NOMO-1 treated with dmso at 0.1 percent for 144 hours (cell line): ENCODE data around the gene TSR3.

Source experiments
- DNase-seq: peaks from one replicate; lab custom pipeline; 2025; ENCODE audit not compliant: unreplicated experiment; lab: John Stamatoyannopoulos, UW

TSR3 gene

DNA sequence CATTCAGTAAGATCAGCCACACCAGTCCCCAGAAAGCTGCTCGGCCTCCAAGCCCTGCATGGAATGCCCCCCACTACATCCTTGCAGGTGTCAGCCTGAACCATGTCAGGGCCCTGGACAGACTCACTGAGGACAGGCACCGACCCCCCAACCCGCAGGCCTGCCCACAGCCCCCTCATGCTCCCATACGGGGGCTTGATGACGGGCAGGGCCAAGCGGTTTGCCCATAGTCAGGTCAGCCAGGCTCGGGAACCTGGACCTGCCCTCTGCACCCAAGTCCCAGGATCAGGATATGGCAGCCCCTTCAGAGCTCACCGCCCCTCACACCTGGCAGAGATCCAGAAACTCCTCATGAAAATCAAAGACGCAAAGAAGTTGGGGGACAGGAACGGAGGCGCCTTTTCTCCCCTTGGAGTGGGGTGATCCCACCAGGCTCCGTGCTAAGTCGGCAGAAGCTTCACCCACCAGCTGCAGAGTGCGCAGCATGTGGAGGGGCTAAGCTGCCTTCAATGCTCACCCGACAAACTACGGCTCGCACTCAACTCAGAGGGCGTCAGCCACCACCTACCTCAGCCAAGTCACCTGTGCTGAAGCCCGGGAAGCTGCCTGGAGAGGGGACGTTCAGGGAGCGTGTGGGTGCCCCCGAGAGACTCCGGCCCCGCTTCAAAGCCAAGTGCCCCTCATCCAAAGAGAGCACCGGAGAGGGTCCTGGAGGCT, 26.6 kb upstream of the TSR3 start:
- DNase-seq = no peak

DNA sequence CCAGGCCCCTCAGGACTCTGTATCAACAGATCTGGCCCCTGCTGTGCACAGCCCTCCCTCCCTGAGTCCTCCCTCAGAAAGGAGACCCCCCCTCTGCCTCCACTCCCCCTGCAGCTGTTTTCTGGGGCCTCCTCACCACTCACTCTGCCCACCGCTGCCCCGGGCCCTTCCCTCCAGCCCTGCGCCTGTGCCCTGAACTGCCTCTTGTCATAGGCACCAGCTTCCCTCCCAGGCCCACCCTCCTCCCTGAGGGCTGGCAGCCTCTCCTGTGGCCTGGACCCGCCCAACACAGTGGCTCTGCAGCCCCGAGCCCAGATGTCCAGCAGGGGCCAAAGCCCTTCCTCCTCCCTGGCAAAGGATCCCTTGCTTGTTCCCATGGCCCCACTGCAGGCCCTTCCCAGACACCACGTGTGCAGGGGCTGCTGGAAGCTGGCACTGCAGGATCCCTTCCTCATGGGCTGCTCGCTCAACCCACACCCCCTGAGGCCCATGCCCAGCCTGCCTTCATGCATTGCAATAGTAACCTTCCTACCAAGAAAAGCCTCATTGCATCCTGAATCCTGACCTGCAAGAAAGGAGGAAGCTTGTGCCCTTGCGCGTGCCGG, 25.8 kb upstream of the TSR3 start:
- DNase-seq = no peak

DNA sequence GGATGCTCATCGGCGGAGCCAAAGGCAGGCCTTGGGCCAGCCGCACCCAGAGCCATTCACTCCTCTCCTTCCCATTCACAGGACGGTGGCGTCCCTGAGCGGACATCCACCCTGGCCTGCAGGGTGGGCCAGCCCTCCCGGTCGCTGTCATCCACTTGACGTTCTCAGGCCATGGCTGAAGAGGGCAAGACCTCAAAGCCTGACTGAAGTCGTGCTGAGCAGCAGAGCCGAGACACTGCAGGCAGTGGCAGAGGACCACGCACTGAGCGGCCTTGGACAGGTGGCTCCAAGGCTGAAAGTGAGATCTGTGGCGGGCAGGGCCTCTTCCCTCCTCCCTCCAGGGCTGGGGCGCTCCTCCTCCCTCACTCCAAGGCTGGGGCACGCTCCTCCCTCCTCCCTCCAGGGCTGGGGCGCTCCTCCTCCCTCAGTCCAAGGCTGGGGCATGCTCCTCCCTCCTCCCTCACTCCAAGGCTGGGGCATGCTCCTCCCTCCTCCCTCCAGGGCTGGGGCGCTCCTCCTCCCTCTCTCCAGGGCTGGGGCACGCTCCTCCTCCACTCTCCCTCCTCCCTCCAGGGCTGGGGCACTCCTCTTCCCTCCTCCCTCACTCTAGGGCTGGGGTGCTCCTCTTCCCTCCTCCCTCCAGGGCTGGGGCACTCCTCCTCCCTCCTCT, 24.2 kb upstream of the TSR3 start:
- DNase-seq = no peak

DNA sequence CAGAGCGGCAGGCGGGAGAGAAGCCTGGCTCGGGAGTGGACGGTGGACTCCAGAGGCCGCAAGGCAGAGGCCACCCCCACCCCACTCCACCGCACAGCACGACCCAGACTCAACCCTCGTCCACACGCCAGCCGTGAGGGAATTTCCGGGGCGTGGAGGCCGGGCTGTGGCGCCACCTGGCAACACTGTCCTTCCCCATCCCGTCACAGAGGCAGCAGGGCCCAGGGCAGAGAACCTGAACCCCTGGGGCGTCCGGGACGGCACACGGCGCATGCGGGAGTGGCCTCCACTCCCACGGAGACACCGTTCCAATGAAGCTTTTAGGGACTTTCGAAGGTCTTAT, 23.6 kb upstream of the TSR3 start:
- no peak for DNase-seq

DNA sequence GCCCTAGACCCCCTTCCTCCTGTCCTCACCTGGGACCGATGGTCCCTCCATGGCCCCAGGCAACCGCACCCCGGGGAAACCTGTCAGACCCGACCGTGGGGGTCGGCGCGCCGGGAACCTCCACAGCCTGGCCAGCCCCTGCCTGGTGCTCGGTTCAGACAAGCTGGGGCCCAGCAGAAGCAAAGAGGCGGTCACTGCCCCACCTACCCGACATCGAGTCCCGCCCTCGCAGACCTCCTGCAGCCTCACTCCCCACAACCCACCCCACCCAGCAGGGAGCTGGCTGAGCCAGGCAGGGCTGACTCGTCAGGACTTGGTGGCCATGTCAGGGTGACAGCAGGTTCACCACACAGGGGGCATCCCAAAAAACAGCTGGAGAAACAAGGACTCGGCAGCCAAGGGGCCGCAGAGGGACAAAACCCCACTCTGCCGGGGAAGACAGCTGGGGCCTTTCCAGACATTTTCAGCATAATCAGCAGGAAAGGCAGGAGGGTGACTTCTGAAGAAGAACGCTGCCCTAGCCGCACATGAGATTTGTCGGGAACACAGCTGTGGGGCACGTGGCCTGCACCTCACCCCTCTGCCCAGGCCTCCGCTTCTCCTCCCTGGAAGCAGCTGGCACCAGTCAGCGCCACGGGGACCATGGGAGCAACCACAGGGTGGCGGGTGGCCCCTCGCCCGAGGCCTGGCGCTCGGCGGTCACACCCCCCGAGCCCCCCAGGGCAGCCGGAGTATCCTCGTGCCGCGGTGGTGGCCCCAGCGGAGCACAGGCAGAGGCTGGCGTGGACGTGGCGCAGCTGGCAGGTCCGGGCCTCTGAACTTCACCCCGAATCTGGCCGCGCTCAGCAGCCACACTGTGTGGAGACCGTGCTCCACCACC, 23.0 kb upstream of the TSR3 start:
- DNase-seq = no peak

DNA sequence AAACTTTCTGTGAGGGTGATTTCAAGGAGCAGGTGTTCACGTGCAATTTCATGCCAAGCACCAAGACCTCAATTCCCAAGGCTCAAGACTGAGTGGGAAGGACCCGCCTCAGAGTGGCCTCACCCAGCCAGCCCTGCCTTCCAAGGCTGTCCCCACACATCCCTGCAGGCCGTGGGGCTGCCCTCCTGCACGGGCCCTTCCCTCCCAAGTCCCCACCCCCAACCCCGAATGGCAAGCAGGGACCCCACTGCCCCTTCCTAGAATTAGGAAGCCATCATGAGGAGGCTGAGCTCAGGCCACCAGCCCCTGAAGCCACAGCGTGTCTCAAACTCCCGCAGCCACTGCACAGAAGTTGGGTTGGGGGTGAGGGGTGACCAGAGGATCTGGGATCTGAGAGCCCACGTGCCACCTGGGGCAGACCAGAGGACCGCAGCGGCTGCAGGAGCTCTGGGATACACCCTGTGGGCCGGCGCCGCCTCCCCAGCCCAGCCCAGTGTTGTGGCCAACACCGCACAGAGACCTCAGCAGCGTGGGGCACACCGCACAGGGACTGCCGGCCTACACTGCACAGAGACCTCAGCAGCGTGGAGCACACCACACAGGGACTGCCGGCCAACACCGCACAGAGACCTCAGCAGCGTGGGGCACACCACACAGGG, 20.7 kb upstream of the TSR3 start:
- no peak for DNase-seq

DNA sequence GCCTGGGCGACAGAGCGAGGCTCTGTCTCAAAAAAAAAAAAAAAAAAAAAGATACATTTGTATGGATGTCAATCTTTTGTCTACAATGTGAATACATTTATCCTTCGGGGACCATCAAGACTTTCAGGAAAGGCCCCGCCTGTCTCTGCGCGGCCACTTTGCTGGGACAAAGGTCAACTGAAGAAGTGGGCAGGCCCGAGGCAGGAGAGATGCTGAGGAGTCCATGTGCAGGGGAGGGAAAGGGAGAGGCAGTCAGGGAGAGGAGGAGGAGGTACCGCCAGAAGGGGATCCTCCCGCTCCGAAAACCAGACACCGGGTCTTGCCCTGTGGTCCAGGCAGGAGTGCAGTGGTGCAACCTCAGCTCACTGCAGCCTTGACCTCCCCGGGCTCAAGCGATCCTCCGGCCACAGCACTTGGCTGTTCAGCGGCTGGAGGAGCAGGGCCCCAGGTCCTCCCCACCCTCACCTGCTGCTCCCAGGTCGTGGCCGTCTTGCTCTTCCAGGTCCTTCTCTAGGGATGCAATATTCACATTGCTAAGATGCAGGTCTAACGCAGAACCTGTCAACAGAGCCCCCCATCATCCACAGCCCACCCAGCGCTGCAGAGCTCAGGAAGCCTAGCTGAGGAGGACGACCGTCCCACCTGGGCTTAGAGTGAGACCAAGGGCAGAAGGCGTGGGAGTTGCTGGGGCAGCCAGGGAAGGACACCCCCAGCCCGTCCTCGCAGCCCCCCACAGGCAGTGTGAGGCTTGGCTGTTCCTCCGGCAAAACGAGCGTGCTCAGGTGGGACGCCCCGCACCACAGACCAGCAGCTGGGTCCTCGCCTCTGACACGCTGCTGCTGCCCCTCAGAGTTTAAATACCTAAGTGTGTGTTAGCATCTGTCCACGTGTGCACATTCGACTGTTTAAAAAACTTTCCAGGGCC, 19.6 kb upstream of the TSR3 start:
- DNase-seq = no peak

DNA sequence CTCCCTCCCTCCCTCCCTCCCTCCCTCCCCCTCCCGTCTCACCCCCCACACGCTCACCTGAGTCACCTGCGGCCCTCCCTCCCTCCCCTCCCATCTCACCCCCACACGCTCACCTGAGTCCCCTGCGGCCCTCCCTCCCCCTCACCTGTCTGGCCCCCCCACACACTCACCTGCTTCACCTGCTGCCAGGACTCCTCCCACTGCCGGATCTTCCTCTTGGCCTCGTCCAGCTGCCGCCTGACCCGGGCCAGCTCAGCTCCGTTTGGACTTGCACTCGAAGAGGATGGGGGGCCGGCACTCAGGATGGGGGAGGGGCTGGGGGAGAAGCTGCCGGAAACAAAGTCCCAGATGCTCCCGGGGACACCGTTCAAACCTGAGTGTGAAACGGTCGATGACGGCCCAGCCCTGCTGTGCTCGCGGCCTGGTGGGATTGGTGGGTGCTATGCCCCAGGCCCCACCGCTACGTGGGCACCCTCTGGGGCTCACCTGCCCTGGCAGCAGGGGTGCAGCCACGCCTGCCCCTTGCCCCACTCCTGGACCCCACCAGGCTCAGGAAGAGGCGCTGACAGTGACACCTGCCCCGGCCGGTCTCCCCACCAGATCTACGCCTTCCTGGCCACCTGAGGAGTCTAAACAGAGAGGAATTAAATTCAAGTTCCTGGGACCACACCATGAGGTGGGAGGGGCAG, 16.0 kb upstream of the TSR3 start:
- DNase-seq = no peak

DNA sequence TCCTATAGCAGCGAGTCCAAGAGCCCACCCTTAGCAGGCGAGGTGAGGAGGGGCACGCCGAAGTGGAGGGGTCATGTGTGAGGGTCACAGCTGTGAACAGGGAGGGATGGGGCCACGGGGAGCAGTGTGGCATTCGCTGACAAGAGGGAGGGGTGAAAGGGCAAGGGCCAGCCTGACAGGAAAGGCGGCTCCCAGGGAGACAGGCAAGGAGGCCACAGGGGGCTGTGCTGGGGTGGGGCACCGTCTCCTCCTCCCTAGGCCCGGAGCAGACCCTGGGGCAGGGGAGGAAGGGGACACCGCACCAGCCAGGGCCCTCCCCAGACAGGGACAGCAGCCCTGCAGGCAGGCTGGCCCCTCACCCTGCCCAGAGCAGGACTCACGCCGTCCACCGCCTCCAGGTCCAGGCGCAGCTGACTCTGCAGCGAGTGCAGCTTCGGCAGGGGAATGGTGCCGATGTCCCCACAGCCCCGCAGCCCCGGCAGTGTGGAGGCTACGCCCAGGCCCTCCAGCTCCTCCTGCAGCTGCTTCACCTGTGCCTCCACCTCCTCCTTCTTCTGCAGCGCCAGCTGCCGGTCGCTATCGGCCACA, 15.1 kb upstream of the TSR3 start:
- DNase-seq = no peak

DNA sequence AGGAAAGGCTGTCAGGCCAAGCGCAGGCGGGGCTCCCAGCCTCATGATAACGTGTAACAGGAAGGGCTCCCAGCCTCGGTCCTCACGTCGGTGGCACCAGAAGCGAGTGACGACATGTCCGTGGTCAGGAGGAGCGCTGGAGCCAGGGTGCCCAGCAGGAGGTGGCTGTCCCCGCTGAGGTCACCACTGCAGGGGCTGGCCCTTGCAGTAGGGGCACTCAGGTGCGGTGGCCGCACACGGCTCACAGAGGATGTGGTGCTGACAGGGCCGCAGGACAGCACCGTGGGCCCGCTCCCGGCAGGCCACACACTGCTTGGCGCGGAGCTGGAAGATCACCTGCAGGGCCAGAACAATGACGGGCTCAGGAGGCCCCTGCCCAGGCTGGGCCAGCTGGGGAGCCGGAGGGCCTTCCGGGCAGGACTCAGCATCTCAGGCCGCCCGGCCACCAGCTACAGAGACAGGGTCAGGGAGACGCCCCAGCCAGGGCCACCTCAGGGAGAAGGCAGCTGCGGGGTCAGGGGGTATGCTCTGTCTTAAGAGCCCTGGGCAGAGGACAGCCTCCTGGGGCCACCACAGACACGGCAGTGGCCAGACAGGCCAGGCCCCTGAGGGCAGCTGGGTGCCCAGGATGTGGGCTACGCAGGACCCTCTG, 14.5 kb upstream of the TSR3 start:
- DNase-seq = no peak

DNA sequence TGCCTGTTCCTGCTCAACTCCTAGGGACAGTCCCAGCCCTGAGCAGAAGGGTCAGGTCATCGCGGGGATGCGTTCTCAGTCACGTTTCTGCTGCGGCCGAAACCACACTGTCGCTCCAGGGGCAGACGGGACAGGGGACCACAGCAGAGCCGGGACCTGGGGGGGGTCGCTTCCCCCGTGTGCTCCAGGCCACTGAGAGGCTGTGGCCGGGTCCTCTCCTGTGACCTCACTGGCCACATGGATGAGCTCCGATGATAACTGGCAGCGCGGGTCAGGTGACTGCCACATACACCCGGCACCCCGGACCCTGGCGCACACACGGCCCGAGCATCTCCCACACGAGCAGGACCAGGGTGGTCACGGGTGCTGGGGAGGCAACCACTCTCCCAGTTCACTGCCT, 12.8 kb upstream of the TSR3 start:
- no peak for DNase-seq

DNA sequence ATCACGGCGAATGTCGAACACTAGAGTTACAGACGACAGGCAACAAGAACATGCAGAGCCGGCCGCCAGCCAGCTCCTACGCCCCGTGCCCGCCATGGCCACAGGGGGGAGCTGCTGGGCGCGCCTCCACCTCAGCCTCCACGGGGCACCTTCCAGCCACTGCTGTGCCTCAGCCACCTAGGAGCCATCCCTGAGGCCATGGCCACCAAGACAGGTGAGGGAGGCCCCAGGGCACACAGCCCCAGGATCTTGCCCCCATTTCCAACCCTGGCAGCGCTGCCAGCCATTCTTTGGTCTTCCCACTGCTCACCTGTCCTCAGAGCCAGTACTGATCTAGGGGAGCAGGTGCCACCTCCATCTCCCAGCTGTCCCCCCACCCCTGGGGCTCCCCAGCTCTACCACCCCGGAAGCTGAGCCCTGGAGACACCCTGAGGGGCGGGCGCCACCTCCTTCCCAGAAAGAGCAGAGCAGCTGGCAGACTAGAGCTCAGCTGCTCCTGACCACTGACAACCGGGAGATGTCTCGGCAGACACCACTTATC, 11.9 kb upstream of the TSR3 start:
- DNase-seq = peak; percentile 22

DNA sequence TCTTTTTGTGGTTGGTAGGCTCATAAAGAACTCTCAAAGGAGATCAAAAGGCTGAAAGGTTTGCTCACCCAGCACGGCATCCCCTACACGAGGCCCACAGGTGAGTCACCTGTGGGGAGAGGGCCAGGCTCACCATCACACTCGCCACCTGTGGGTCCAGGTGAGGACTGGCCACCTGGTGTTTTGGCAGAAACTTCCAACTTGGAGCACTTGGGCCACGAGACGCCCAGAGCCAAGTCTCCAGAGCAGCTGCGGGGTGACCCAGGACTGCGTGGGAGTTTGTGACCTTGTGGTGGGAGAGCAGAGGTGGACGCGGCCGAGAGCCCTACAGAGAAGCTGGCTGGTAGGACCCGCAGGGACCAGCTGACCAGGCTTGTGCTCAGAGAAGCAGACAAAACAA, 11.1 kb upstream of the TSR3 start:
- DNase-seq = no peak

DNA sequence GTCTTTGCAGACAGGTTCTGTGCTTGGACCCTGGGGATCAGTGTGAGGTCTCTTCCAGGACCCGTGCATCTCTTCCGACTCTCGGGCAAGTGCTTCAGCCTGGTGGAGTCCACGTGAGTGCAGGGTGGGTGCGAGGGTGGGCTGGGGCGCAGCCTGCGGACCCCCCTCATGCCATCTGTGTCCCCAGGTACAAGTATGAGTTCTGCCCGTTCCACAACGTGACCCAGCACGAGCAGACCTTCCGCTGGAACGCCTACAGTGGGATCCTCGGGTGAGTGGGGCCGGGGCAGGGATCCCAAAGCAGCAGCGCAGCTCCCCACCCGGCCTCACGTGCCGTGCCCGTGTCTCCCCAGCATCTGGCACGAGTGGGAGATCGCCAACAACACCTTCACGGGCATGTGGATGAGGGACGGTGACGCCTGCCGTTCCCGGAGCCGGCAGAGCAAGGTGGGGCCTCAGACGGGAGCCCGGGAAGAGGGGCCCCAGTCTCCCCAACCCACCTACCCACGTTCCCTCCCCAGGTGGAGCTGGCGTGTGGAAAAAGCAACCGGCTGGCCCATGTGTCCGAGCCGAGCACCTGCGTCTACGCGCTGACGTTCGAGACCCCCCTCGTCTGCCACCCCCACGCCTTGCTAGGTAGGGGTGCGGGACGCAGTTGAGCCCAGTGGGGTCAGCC, 10.1 kb upstream of the TSR3 start:
- no peak for DNase-seq

DNA sequence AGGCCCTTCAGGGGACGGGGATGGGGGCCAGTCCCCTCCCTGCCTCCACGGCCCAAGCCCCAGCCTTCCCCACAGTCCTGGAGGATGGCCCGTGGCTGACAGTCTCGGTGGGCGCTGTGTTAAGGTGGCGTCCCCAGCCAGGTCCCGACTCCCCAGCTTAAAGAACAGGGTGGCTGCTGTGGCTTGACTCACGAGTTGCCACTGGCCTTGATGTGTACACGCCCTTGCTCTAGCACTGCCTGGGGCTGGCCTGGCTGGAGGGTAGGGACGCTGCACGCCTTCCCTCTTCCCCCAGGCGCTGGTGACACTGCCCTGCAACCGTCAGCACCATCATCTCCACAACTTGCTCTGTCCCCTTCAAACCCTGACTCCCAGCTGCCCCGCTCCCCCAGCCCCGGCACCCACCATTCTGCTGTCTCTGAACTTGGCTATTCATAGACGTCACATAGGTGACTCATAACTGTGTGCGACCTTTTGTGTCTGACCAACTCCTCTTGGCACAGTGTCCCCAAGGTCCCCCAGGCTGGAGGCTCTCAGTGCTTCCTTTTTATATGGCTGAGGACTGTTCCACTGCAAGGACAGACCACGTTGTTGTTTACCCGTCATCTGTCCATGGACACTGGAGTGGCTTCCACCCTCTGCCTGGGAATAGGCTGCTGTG, 6.4 kb upstream of the TSR3 start:
- no peak for DNase-seq

DNA sequence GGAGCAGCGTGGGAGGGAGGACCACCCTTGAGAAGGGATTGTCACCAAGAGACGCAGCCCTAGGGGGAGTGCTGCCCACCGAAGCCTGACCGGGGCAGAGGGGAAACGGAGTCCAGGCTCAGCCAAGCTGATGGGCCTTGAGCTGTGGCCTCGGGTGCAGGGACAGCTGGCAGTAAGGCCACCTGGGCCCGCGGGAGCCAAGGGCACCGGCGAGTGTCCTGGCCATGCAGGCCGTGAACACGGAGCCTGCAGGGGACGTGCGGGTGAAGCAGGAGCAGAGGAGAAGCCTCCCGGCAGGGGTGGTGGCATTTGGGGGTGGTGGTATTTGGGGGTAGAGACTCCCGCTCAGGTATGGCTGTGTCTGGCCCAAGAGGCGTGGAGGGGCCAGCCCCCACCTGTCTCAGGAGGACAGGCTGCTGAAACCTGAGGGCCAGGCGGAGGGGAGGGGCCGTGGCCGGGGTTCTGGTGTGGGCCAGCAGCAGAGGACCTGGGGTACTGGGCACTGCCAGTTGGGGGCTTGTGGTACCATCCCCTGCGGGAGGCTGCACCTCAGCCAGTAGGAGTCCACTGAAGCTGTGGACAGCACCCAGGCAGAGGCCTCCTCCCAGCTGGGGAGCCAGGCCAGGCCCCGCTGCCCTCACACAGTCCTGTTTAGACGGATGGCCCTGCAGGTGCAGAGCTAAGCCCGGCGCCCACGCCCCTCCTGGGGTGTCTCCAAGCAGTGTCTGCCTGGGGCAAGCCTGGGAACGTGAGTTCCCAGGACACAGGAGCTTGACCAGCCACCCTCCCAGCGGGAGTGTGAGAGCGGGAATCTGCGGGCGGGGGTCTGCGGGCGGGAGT, 4.6 kb upstream of the TSR3 start:
- no peak for DNase-seq
